NK-92 (cell line): ENCODE data around the gene KIRREL1.

Experiments
- DNase-seq: peaks from one replicate; lab custom pipeline; 2025; ENCODE audit not compliant: unreplicated experiment; lab: John Stamatoyannopoulos, UW

KIRREL1 gene

DNA sequence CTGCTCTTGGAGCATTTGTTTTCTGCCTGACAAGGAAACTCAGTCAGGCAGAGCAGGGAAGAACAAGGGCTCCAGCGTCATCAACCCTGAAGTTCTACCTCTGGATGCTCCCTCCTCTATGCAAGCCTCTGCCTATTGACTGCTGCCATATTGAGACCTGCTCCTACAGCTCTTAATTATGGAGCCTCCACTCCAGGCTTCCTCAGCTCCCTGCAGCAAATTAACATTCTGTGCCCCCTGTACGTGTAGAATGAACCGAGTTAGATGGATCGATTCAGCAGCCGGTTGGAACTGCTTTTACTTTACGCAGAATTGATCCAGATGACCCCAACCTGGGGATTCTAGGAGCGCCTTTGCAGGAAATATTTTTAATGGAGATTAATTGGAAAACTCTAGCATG is 68.7 kb downstream of the KIRREL1 start:
- no peak for DNase-seq

DNA sequence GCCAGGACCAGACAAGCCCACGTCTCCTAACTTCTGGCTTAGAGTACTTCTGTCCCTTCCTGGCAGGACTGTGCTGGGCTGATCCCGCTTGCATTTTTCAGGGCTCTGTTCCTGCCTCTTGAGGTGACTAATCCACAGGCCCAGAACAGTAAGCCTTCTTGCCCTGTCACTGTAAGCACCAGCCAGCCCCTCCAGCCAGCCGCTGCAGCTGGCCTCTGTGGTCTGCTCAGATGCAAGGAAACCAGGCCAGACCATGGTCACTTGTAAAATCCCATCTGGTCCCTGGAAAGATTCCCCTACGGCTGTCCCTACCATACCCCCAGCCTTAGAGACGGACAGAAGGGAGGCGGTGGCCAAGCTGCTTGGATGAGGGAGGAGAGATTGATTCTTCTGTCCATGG is 74.2 kb downstream of the KIRREL1 start:
- no peak for DNase-seq

DNA sequence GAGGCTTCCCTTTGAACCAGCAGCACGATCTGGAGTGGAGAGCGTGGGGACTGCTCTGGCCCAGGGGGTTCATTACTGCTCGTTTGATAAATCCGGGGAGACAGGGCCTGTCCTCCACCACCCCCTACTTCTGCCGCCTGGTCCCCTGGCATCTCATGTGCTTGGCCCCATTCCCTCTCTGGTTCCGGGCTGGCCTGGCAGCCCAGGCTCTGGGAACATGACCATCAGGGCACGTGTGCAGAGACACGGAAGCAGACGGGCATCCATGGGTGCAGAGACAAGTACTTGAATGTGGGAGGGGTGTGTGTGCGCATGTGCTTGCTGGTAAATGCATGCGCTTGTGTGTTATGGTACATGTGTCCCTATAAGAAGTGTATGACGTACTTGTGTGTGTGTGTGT is 75.5 kb downstream of the KIRREL1 start:
- DNase-seq, result no peak

DNA sequence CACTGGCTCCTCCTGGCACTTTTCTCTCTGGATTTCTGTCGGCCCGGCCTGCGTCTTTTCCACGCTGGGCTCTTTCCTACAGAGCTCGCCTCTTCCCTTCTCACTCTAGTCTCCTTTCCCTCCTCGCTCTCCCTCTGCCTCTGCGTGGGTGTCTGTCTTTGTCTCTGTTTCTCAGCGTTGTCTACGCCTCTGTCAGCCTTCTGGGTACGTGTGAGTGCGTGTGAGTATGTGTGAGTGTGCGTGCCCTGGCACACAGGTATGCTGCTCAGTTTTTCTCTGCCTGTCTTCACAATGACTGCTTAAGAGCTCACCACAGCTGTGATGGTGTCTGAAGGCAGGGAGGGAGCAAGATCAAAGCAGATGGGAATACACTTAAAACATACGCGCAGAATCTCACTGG is 77.7 kb downstream of the KIRREL1 start:
- DNase-seq, result no peak

DNA sequence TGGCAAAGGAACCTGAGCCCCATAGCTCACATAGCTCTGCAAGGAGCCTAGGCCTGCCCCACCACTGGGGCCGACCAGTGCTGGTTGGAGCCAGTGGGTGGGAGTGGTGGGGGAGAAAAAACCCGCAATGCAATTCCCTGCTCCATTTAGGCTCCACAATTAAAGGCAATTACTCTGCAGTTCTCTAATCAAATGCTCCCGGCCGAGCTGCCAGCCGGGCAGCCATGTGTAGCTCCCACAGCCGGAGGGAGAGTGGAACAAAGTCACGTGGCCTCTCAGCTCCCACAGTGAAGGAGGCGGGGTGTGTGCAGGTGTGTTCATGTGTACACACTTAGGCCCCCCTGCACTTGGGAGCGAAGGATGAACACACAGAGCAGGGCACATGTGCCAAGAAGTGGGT is 81.6 kb downstream of the KIRREL1 start:
- no peak for DNase-seq

DNA sequence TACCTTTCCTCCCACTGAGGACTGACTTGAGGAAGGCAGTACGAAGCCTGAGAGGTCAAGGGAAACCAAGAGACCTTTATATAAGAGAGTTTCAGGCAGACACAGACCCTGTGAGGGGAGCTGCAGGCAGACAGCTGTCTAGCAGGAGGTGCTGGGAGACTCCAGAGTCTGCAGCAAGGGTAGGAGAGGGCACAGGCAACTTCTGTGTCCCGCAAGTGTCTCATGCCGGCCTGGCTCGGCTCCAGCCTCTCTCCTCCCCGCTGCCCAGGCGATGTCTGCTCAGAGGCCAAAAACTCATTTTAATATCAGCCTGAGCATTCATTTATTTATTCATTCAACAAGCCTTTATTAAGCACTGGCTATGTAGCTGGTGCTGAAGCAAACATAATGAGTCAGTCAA is 83.0 kb downstream of the KIRREL1 start:
- DNase-seq, result no peak

DNA sequence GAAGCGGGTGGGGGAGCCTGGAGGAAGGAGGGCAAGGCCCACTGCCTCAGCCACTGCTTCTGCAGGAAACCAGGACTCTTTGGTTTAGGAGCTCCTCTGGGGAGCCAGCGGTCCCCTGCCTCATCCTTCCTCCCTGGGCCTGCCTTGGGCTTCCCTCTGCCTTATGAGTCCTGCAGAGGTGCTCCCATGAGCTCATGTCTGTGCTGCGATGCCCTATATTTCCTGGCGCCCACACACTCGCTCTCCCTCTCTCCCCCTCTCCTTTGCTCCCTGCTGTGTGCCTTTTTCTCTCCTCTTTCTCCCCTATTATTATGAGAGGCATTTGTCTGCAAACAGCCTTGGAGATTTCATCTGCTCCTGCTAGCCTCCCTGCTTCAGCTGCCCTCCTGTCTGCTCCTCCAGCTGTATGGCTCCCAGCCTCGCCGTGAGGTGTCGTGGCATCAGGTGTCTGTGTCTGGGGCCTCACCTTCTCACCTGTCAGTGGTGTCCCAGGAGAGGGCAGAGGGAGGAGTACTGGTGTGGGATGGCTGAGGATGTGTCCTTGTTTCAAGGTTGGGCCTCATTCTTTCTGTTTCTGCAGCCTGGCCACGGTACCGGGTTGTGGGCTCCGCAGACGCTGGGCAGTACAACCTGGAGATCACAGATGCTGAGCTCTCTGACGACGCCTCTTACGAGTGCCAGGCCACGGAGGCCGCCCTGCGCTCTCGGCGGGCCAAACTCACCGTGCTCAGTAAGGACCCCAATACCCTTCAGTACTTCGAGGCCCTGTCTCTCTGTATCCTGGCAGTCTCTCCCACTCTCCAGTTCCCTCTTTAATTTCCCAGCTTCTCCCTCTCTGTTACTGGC is 84.2 kb downstream of the KIRREL1 start:
- DNase-seq, result no peak

DNA sequence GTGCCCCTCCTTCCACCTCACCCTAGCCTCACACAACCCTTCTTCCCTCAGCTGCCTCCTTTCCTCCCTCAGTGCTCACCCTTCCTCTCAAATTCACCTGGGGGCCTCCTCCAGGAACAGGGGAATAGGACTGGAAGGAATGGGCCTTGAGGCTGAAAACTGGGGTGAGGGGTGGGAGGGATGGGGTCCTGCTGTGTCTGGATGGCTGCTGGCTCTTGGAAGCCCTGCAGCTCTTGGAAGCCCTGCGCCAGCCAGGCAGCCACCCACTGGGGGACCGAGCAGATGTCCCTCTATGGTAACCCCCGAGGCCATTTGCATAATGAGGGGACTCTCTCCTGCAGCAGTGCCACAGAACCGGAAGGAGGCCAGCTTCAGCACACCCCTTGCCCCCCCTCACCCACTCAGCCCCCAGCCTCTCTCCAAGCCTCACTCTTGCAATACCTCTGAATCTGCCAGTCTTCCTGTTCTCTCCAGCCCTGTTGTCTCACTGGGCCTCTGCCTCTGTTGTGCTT is 85.2 kb downstream of the KIRREL1 start:
- DNase-seq, result no peak

DNA sequence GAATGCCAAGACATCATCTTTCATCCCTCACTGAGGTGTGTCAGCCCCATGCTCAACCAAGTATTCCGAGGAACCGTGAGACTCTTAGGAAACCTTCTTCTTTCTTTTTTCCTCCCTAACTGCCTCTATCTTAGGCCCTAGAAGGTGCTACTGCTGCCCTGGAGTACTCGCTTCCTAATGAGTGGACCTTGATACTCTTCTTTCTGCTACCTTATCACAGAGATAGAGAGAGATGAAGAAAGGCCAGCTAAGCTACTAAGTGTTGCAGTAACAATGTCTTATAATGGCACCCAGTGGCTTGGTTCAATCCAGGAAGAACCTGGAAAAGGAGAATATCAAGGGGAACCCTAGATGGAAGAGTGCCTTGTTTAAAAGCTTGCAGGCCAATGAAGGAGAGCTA is 86.6 kb downstream of the KIRREL1 start:
- DNase-seq, result no peak

DNA sequence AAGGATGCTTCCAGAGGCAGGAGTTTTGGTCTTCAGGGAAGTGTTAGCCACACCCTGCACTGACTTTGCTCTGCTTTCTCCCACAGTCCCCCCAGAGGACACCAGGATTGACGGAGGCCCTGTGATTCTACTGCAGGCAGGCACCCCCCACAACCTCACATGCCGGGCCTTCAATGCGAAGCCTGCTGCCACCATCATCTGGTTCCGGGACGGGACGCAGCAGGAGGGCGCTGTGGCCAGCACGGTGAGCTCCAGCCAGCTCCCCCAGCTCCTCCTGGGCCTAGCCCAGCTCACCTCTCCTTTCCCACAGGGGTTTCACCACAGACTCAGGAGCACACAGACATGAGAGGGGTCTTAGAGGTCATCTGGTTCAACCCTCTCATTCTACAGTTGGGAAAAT is 90.9 kb downstream of the KIRREL1 start:
- no peak for DNase-seq

DNA sequence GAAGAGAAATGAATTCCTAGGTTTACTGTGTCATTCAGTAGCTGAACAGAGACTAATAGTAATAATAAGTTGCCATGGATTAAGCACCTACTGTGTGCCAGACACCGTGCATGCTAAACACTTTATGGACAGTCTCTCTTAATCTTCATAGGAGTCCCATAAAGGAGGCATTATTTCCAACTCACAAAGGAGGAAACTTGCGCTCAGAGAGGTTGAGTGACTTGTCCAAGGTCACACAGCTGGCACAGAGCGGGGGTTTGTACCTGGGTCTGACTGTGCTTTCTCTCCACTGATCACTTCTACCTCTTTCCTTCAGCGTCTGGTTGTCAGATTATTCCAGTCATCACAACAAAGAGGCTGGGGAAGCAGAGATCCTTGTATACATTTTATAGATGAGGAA is 91.3 kb downstream of the KIRREL1 start:
- DNase-seq, result no peak

DNA sequence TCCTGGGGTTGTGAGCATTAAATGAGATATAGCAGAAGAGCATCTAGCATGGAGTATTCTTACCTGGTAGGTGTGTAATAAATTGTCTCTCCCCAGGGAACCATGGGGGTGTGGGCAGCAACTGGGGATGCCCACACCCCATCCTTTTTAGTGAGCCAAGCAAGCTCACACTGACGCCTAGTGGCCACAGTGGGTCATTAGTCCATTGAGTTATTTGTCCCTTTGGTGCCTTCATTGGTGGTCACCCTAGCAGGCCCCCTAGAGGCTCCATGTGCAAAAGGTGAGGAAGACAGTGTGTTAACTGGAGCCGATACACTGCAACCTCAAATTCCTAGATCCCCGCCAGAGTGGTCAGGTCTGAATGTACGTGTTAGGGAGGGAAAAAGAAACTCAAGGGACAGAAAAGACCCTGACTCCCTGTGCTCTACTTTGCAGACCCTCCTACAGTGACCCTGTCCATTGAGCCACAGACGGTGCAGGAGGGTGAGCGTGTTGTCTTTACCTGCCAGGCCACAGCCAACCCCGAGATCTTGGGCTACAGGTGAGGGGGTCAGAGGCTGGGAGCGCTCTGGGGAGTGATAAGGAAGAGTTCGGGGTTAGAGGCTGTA is 94.0 kb downstream of the KIRREL1 start:
- DNase-seq, result no peak

DNA sequence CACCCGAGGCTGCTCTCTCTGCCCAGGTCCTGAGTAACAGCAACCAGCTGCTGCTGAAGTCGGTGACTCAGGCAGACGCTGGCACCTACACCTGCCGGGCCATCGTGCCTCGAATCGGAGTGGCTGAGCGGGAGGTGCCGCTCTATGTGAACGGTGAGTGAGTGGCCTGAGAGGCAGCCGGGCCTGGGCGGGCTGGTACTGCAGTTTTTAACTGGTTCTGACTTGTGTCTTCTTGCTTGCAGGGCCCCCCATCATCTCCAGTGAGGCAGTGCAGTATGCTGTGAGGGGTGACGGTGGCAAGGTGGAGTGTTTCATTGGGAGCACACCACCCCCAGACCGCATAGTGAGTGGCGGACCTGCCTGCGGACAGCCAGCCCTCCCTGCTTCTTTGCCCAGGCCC is 96.0 kb downstream of the KIRREL1 start:
- no peak for DNase-seq

DNA sequence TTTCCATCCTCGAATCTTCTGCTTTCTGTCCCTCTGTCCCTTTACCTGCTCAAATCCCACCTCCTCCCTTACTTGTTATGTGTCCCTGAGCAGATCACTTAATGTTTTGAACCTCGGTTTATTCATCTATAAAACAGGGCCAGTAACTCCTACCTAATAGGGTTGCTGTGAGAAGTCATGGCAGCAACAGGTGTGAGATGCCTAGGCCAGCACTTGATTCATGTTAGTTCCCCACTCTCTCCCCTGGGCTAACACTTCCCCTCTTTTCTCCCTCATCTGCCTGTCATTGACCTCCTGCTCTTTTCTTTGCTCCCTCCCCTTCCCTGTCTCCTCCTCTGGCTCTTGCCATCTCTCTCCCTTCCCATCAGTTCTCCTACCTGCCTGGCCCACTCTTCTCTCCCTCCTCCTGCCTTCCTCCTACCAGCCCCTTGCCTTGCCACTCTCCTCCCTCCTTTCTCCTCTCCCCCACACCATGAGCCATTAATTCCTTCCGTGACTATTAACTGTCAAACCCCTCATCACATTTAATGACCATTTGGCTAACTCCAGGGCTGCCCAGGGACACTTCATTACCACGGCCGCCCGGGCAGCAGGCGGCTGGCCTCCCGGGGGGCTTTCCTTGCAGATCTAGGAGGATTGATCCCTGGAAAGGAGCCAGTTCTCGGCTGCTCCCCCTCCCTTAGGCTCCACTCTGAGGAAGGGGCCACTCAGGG is 96.6 kb downstream of the KIRREL1 start:
- DNase-seq, result no peak

DNA sequence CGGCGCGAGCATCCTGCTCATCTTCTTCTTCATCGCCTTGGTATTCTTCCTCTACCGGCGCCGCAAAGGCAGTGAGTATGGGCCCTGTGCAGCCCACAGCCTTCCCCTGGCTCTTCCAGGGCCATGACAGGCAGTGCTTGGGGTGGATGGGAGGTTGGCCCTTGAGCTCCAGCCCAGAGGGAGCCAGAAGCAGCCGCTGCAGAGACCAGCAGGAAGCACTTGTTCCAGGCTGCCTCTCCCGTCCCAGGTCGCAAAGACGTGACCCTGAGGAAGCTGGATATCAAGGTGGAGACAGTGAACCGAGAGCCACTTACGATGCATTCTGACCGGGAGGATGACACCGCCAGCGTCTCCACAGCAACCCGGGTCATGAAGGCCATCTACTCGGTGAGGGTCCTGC is 99.9 kb downstream of the KIRREL1 start:
- DNase-seq, result no peak

DNA sequence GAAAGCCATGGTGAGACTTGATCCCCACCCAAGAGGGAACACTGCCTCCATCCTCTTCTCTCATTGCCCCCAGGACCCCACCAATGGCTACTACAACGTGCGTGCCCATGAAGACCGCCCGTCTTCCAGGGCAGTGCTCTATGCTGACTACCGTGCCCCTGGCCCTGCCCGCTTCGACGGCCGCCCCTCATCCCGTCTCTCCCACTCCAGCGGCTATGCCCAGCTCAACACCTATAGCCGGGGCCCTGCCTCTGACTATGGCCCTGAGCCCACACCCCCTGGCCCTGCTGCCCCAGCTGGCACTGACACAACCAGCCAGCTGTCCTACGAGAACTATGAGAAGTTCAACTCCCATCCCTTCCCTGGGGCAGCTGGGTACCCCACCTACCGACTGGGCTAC is 101.1 kb downstream of the KIRREL1 start:
- no peak for DNase-seq

DNA sequence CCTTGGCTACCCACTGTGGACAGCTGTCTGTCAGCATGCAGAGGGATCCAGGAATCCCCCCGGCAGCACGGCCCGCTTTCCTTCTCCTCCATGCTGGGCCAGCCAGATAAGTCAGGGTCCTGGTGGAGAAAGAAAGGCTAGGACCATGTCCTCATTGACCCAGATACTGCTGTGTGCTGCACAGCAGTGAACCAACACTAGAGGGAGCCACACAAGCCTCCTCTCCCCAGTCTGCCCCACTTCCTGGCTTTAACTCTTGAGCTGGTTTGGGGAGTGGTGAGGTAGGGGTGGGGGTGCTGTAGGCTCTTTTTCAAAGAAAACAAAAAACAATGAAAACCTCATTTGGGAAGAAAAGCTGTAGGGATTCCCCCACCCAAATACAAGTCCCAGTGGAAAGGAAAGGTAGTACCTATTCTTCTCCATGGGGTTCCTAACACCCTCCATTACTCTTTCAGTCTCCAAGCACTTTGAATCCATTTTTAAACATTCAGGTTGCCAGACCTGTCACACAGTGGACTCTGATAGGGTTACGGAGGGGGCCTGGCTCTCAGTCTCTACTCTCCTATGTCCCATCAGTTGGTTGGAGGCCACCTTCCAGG is 102.4 kb downstream of the KIRREL1 start:
- DNase-seq, result no peak

DNA sequence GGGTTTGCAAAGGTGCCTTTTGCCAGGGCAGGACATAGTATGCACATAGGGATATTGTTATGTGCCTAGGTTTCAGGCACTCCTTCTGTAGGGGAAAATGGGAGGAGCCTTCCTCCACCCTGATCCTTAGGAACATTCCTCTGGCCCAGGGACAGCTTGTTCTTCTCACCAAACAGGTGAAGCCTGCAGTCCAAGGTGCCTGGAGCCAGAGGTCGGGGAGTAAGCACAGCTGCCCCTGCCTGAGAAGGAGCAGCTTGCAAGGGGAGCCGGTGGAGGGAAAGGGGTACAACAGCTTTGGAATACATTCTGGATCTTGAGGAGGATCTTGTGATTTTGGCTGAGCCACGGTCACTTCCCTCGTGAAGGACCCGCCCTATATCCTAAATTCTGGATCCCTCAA is 104.8 kb downstream of the KIRREL1 start:
- no peak for DNase-seq

DNA sequence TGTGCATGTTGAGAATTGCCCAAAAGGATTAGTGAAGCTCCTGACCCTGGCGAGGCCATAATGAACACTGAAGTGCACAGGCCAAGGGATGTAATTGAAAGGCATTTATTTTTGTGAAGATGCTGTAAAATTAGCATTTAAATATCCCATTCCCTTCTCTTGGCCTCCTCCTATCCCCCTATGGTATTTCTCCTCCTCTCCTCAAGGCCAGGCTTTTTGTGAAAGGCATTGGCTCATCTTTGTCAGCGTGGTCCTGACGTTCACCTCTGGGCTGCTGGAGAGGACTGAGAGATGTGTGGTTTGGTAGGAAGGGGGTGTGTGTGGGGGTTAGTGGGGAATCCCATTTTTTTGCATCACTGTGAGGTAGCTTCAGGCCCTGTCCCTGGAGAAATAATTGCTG is 105.7 kb downstream of the KIRREL1 start:
- no peak for DNase-seq

DNA sequence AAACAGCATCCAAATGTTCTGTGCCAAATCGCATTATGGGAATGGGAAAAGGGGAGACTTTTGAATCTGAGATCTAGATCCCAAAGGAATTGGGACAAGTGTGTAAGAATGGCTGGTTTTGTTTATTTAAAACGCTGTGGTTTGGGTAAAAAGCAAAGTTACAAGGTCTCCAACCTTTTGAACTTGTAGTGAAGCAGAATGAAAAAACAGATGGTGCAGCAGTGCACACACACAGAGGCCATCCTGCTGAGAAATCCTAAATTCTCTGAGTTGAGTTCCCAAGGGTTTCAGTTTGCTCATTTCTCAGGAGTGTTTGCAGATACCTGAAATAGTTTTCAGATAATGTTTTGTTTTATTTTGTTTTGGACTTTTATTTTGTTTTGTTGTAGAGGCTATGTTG is 107.1 kb downstream of the KIRREL1 start:
- DNase-seq, result no peak

DNA sequence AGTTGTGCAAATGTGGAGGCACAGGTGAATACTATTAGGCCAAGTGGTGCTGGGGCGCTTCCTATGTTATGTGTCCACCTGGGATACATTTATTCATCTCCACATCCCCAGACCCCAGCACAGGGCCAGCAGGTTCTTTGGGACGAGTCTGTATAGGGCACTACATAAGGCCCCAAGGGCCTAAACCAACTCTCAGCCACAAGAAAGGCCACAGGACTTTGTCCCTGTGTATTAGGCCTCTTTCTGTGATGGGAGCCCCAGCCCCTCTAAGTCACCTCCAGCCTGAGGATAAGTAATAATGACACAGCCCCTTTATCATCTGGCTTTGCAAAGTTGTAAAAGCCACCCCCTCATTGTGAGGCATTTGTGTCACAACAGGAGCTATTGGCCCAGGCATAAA is 108.0 kb downstream of the KIRREL1 start:
- no peak for DNase-seq

DNA sequence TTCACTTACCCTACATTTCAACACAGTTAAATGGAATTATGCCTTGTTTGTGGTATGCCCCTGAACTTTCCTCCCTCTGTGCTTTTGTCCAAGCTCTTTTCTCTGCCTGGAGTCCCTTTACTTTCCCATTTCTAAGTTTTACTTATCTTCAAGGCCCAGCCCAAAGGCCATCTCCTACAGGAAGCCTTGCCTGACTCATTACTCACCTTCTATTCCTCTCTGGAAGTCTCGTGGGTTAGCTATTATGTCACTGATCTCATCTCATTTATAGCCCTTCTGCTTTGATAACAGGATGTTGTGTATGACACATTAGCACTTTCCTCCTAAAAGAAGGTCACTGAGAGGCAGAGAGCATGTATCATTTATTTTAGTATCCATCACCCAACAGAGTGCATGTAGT is 108.5 kb downstream of the KIRREL1 start:
- DNase-seq, result no peak
